Muscle layer of colon (tissue), 2 donors: ENCODE measurements around the gene MRPL51.
A peak's percentile ranks its signal among the peaks of the same experiment; 100 is the strongest.

Source experiments
- H3K27ac ChIP-seq: one replicate; pipeline ENCODE4 v1.7.0; 2013; ENCODE audit warnings: low read depth, mild to moderate bottlenecking, low read length, moderate library complexity
- H3K27me3 ChIP-seq, 2 donors: one replicate each; pipeline ENCODE4 v1.7.0; 2013; ENCODE audit warnings: low read length in 2 of 2, mild to moderate bottlenecking in 2 of 2; ENCODE audit not compliant: insufficient read depth in 2 of 2, control insufficient read depth in 1 of 2
- H3K36me3 ChIP-seq: one replicate; pipeline ENCODE4 v1.7.0; 2013; ENCODE audit warnings: mild to moderate bottlenecking, low read length; ENCODE audit not compliant: insufficient read depth
- H3K4me1 ChIP-seq: one replicate; pipeline ENCODE4 v1.7.0; 2013; ENCODE audit warnings: mild to moderate bottlenecking, low read length; ENCODE audit not compliant: insufficient read depth
- H3K4me3 ChIP-seq, 2 donors: one replicate each; pipeline ENCODE4 v1.7.0; 2013; ENCODE audit warnings: low read length in 2 of 2, low read depth in 1 of 2, mild to moderate bottlenecking in 1 of 2, moderate library complexity in 1 of 2
- H3K9ac ChIP-seq: one replicate; pipeline ENCODE4 v1.7.0; 2013; ENCODE audit warnings: low read length
- H3K9me3 ChIP-seq: one replicate; pipeline ENCODE4 v1.7.0; 2013; ENCODE audit warnings: mild to moderate bottlenecking, low read length
- donor health status: abdominal sarcoma.
- donor health status: Adenocarcinoma of cecum.

Gene MRPL51

GRCh38 chr12:6463858-6464257, 29.2 kb downstream of the MRPL51 start:
- H3K9me3 ChIP-seq = no peaks in the 10 kb centered on the region
- H3K4me1 ChIP-seq = peaks cover 29% of the 10 kb centered on the region
- no peak overlapping the region for H3K4me3 ChIP-seq
- no peaks in the 10 kb centered on the region for H3K27me3 ChIP-seq
- peak overlapping the region; percentile 6 for H3K27ac ChIP-seq
- H3K9ac ChIP-seq = no peak overlapping the region
- H3K36me3 ChIP-seq = peaks cover 77% of the 10 kb centered on the region

- Histone ChIP-seq H3K4me3 (no peak overlapping the region), H3K4me1 (peaks cover 22% of the 10 kb centered on the region), H3K36me3 (peaks cover 79% of the 10 kb centered on the region), H3K27me3 (no peaks in the 10 kb centered on the region), H3K9me3 (no peaks in the 10 kb centered on the region), H3K27ac (no peak overlapping the region), H3K9ac (no peak overlapping the region)
These were observed 29.8 kb downstream of the MRPL51 start for GRCh38 chr12:6463216-6463615.

- peaks cover 18% of the 10 kb centered on the region for H3K4me1 ChIP-seq
- peaks cover 82% of the 10 kb centered on the region for H3K36me3 ChIP-seq
- no peak overlapping the region for H3K4me3 ChIP-seq
- no peak overlapping the region for H3K9ac ChIP-seq
- H3K27me3 ChIP-seq = no peaks in the 10 kb centered on the region
- H3K27ac ChIP-seq = peak overlapping the region; percentile 19
- no peaks in the 10 kb centered on the region for H3K9me3 ChIP-seq
These were observed 30.6 kb downstream of the MRPL51 start for GRCh38 chr12:6462234-6462995.

DNA sequence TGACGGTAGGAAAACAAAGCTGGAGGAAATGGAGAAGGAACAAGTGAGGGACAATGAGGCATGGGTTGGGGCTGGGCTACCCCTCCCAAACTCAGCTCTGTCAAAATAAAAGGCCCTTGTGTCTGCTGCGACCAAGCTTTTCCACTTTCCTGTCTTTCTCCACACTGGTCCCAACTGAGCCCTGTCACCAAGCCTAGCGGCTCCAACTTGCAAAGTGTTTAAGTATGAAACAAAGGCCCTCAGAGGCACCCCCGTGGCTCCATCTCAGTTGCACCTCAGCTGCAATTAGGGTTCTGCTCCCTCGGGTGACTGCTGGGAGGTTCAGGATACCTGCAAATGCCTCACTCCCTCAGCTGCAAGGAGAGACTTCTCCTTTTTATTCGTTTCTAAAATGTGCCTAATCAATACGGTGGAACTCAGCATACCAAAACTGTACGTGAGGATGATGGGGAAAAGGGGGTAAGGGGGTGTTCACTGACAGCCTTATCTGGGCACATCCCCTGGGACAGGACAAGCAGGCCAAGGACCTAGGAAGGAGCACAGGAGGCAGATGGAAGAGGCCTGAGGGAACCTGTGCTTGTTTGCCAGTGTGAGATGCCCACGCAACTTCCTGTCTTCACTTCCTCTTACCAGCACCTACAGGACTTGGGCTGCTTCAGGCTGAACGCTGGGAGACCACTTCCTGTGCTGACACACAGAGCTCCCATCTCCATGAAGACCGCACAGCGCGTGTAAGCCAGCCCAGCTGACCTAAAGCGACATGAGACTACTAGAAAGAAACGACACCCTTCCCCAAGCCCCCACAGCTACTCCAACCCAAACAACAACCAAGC, 31.4 kb downstream of the MRPL51 start:
- Histone ChIP-seq H3K27ac (peak overlapping the region; percentile 19), H3K9ac (no peak overlapping the region), H3K9me3 (no peaks in the 10 kb centered on the region), H3K27me3 (no peaks in the 10 kb centered on the region), H3K4me1 (peaks cover 18% of the 10 kb centered on the region), H3K4me3 (no peak overlapping the region), H3K36me3 (peaks cover 87% of the 10 kb centered on the region)

- H3K27ac ChIP-seq = no peak overlapping the region
- H3K4me3 ChIP-seq = no peak overlapping the region
- H3K36me3 ChIP-seq = peaks cover 80% of the 10 kb centered on the region
These were observed 32.2 kb downstream of the MRPL51 start for GRCh38 chr12:6460751-6461371.

GRCh38 chr12:6459004-6459337, 34.1 kb downstream of the MRPL51 start:
- Histone ChIP-seq H3K27ac (no peak overlapping the region), H3K36me3 (peaks cover 76% of the 10 kb centered on the region), H3K9me3 (no peaks in the 10 kb centered on the region), H3K4me1 (peaks cover 10% of the 10 kb centered on the region), H3K4me3 (no peak overlapping the region), H3K9ac (no peak overlapping the region), H3K27me3 (no peaks in the 10 kb centered on the region)

More at GRCh38 chr12:6460751-6461371, 32.2 kb downstream of the MRPL51 start:
- H3K4me1 ChIP-seq = peaks cover 16% of the 10 kb centered on the region
- no peaks in the 10 kb centered on the region for H3K27me3 ChIP-seq
- no peak overlapping the region for H3K9ac ChIP-seq
- no peaks in the 10 kb centered on the region for H3K9me3 ChIP-seq

DNA sequence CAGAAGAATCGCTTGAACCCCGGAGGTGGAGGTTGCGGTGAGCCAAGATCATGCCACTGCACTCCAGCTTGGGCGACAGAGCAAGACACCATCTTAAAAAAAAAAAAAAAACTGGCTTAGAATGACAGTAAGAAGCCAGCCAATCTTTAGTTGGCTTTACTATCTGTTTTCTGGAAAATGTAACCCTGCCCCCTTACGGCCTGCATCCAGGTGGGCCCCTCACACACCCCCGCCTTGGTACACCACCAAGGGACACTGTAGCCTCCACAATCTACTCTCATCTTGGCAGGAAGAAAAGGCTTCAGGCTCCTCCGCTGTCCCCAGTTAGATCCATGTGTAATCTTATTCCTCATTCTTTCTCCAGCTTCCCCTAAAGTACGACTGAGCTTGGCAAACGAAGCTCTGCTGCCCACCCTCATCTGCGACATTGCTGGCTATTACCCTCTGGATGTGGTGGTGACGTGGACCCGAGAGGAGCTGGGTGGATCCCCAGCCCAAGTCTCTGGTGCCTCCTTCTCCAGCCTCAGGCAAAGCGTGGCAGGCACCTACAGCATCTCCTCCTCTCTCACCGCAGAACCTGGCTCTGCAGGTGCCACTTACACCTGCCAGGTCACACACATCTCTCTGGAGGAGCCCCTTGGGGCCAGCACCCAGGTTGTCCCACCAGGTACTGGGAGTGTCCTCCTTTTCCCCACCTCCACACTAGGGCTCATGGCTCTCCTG, 34.6 kb downstream of the MRPL51 start:
- Histone ChIP-seq H3K36me3 (peaks cover 76% of the 10 kb centered on the region), H3K27ac (no peak overlapping the region), H3K4me3 (no peak overlapping the region), H3K9ac (no peak overlapping the region), H3K27me3 (no peaks in the 10 kb centered on the region), H3K4me1 (peaks cover 12% of the 10 kb centered on the region), H3K9me3 (no peaks in the 10 kb centered on the region)

DNA sequence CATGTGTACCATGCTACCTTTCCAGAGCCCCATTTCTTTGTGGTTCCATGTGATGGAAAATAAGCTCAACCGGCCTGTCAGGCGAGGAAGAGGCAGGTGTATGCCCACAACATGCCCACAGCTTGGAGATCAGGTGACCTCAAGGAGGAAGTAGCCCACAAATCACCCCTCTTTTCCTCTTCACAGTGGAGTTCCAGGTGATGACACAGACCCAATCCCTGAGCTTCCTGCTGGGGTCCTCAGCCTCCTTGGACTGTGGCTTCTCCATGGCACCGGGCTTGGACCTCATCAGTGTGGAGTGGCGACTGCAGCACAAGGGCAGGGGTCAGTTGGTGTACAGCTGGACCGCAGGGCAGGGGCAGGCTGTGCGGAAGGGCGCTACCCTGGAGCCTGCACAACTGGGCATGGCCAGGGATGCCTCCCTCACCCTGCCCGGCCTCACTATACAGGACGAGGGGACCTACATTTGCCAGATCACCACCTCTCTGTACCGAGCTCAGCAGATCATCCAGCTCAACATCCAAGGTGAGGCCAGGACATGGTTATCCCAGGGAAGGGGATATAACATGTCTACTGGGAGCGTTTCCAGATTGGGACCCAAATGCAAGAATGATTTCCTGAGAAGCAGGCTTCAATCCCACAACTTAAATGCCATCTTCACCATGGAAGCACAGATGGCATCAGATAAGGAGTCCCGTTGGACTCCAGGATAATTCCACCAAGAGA, 35.7 kb downstream of the MRPL51 start:
- Histone ChIP-seq H3K4me3 (no peak overlapping the region), H3K9me3 (no peaks in the 10 kb centered on the region), H3K9ac (no peak overlapping the region), H3K36me3 (peaks cover 69% of the 10 kb centered on the region), H3K4me1 (peaks cover 15% of the 10 kb centered on the region), H3K27me3 (no peaks in the 10 kb centered on the region), H3K27ac (no peak overlapping the region)

GRCh38 chr12:6452944-6453630, 40.0 kb downstream of the MRPL51 start:
- Histone ChIP-seq H3K9me3 (no peaks in the 10 kb centered on the region), H3K36me3 (peaks cover 35% of the 10 kb centered on the region), H3K27me3 (no peaks in the 10 kb centered on the region), H3K9ac (peak overlapping the region; percentile 90), H3K27ac (peak overlapping the region; percentile 100), H3K4me3 (peak overlapping the region; percentile 55 to 97), H3K4me1 (peaks cover 26% of the 10 kb centered on the region)

GRCh38 chr12:6452245-6452943, 40.7 kb downstream of the MRPL51 start:
- peak overlapping the region; percentile 90 for H3K9ac ChIP-seq
- H3K36me3 ChIP-seq = peaks cover 37% of the 10 kb centered on the region
- no peaks in the 10 kb centered on the region for H3K27me3 ChIP-seq
- peaks cover 26% of the 10 kb centered on the region for H3K4me1 ChIP-seq
- H3K9me3 ChIP-seq = no peaks in the 10 kb centered on the region
- H3K27ac ChIP-seq = peak overlapping the region; percentile 100
- H3K4me3 ChIP-seq = peak overlapping the region; percentile 55 to 97
